GM19452 (cell line): ENCODE data around the gene SS18.
"Not testable (repeated sequence)": the region's sequence is repeated elsewhere in the genome, so short reads cannot be mapped to it uniquely, and the experiment has no call there.

ENCODE experiments used
- ATAC-seq: cut with Tn5 transposase; IDR thresholded peaks from one replicate; pipeline ENCODE4 v1.9.1; 2021; ENCODE audit not compliant: unreplicated experiment

The SS18 gene, protein sequence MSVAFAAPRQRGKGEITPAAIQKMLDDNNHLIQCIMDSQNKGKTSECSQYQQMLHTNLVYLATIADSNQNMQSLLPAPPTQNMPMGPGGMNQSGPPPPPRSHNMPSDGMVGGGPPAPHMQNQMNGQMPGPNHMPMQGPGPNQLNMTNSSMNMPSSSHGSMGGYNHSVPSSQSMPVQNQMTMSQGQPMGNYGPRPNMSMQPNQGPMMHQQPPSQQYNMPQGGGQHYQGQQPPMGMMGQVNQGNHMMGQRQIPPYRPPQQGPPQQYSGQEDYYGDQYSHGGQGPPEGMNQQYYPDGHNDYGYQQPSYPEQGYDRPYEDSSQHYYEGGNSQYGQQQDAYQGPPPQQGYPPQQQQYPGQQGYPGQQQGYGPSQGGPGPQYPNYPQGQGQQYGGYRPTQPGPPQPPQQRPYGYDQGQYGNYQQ

DNA sequence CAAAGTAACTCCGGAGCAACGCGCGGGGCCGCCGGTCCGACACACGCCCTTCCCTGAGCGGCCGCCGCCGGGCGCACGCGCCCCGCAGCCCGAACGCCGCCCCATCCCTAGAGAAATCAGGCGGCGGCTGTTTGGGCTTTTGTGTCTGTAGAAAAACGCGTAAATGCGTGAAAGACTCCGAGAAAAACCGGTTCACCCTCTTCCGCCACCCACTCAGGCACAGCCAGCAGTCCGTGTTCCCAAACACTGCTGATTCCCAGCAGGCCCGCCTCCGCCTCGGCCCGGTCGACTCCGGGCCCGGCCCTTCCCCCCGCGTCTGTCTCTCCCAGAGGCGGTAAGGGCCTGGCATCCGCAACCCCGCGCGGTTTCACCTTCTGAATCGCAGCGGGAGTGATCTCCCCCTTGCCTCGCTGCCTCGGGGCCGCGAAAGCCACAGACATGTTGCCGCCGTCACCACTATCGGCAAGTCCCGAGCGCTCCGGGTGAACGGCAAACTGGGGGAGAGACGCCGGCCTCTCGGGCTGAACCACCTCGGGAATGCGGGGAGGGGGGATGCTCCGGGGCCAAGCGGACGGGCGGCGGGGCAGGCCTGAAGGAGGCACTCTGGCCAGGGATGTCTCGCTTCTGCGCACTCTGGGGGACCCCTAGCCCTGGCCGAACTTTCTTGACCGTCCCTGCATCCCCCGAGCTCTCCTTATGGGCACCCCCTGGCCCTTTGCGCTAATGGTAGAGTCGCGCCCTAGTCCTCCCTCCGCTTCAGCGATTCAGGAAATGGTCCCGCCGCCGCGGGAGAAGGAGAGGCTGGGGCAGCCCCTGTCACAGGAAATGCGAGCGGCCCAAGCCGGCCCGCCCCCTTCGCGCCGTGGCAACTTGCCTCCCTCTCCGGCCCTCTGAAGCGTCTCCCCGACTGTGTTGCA, at the start of gene SS18:
Gene SS18, minus strand, starts transcription at position 484 of the 917 bp plus-strand sequence. Its CDS starts 44 bp downstream, at position 440.
- peak; percentile 76 for ATAC-seq

DNA sequence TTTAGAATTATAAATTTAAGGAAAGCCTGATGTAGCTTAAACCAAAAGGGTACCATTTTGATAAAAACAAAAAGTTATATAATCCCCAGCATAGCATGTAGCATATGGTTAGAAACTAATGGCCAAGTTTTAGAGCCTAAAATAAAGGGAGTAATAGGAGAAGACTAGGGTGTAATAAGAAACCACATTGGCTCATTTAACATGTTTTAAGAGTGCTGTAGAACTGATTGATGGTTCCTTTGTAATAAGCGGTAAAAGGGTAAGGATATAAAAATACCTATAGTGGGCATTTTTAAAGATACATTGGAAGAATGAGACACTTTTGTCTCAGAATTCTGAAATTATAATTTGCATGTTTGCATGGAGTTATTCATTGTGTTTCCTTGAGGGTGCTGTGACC, 45.1 kb upstream of the SS18 start:
- ATAC-seq = no peak

DNA sequence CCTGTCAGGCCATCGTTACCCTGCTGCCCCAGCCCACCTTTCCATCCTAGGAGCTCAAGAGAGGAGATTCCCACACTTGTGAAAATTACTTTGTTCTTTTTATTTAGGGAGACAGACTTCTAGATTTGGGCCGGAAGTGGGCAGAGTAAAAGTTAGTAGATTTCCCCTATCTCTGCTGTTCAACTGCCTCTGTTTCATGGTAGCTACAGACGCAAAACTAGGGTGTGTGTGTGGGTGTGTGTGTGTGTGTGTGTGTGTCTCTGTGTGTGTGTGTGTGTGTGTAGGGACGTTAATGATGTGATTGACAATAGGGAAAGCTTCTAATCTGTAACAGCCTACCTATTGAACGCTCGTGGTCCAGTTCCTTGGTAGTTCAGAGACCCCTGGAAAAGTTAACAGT, 43.7 kb upstream of the SS18 start:
- no peak for ATAC-seq

DNA sequence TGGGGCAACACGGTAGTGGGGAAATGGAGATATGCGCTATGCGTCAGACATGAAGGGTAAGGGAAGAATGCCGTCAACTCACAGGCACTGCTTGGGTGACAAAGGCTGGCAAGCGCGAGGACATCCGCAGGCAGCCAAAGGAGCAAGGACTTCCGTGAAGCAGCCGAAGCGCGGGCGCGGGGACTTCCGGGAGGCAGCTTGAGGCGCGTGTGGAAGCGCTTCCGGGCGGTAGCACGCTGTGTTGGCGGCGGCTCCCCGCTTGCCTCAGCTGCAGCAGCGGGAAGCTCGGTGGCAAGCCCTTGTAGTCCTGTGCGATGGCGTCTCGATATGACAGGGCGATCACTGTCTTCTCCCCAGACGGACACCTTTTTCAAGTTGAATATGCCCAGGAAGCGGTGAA, 43.2 kb upstream of the SS18 start, which contains the start of gene PSMA8:
Gene PSMA8, plus strand, starts transcription at position 218 of the 400 bp plus-strand sequence. Its CDS starts 97 bp downstream, at position 315.
- no peak for ATAC-seq

DNA sequence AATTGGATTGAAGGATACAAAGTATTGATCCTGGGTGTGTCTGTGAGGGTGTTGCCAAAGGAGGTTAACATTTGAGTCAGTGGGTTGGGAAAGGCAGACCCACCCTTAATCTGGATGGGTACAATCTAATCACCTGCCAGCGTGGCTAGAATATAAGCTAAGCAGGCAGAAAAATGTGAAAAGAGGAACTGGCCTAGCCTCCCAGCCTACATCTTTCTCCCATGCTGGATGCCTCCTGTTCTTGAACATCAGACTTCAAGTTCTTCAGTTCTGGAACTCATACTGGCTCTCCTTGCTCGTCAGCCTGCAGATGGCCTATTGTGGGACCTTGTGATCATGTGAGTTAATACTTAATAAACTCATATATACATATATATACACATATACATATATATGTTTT, 37.8 kb upstream of the SS18 start:
- not testable (repeated sequence) for ATAC-seq

DNA sequence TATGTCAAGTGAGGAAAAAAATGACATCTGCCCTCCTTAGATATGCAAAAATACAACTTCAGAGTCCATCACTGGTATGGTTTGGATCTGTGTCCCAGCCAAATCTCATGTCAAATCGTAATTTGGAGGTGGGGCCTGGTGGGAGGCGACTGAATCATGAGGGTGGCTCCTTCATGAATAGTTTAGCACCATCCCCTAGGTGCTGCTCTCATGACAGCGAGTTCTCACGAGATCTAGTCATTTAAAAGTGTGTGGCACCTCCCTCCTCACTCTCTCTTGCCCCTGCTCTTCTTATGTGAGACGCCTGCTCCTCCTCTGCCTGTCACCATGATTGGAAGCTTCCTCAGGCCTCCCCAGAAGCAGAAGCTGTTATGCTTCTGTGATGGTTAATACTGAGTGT, 37.4 kb upstream of the SS18 start:
- no peak for ATAC-seq

DNA sequence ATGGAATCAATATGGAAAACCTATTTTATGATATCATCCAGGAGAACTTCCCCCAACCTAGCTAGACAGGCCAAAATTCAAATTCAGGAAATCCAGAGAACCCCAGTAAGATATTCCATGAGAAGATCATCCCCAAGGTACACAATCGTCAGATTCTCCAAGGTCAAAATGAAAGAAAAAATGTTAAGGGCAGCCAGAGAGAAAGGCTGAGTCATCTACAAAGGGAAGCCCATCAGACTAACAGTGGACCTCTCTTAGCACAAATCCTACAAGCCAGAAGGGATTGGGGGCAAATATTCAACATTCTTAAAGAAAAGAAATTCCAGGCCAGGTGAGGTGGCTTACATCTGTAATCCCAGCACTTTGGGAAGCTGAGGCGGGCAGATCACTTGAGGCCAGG, 31.6 kb upstream of the SS18 start:
- not testable (repeated sequence) for ATAC-seq

DNA sequence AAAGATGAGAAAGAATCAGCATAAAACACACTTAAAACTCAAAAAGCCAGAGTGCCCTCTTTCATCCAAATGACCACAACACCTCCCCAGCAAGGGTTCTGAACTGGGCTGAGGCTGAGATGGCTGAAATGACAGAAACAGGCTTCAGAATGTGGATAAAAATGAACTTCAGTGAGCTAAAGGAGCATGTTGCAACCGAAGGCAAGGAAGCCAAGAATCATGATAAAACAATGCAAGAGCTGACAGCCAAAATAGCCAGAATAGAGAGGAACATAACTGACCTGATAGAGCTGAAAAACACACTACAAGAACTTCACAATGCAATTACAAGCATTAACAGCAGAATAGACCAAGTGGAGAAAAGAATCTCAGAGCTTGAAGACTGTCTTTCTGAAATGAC, 31.1 kb upstream of the SS18 start:
- no peak for ATAC-seq

DNA sequence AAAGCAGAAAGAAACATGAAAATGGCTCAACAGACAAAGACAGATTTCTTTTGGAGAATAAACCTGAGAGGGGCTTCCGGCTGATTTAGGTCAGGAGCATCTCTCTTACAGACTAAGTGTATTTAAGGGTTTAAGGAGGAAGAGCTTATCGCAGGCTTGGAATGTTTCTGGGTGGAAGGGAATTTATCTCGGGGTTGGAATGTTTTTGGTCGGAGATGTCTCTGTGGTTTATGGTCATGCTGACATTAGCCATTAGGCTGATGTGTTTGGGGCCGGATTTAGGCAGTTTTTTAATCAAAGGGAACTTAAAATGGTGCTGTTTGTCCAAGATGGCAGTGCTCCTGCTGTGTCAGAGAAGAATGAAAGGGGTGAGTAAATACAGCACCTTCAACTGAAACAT, 28.8 kb upstream of the SS18 start:
- ATAC-seq = no peak

DNA sequence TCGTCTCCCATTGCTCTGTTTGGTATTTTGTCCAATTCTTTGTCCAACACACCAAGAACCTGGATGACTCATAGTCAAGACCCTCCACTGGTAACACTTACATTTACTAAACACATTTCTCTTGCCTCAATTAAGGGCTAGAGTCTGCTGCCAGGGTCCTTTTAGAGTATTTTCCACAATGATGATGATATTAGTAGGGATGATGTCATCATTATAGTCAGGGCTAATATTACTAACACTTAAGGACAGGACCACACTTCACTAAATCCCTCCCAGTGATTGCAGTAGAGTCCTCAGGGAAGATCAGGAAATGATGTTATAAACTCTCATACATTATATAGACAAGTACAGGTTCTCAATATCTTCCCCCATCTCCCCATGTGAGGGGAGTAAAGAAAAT, 13.6 kb upstream of the SS18 start:
- no peak for ATAC-seq

DNA sequence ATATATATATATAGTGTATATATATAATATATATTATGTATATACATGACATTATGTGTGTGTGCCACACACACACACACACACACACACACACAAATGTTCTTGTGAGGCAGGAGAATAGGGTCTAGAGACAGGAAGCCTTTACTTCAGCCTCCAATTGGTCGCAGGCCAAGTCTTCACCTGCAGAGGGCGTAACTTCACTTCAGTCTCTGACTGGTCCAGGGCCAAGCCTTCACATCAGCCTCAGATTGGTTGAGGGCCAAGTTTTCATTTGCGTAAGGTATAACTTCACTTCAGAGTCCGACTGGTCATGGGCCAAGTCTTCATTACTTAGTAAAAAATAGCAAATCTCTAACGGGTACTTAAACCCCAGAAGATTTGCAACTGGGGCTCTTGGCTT, 13.2 kb upstream of the SS18 start:
- no peak for ATAC-seq

DNA sequence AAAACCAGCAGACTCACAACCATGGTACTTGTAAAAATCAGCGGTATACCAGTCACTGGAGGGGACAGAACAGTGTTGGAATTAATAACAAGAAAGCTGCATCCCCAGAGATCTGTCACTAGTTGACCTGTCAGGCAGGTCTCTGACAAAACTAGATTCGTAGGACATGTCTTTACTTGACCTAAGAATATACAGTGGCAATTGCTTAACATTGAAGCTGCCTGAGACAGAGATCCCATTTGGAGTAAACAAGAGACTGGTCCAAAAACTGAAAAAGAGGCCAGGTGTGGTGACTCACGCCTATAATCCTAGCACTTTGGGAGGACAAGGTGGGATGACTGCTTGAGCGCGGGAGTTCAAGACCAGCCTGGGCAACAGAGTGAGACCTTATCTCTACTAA, 7.2 kb upstream of the SS18 start:
- ATAC-seq = no peak

DNA sequence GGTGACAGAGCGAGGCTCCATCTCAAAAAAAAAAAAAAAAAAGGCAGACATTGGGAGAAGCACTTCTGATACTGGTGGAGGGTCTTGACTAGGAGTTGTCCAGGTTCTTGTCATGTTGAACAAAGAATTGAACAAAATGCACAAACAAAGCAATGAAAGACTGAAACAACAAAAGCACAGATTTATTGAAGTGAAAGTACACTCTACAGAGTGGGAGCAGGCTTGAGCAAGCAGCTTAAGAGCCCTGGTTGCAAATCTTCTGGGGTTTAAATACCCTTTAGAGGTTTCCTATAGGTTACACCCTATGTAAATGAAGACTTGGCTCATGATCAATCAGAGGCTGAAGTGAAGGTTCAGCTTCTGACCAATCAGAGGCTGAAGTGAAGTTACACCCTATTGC, 6.4 kb upstream of the SS18 start:
- ATAC-seq = no peak

DNA sequence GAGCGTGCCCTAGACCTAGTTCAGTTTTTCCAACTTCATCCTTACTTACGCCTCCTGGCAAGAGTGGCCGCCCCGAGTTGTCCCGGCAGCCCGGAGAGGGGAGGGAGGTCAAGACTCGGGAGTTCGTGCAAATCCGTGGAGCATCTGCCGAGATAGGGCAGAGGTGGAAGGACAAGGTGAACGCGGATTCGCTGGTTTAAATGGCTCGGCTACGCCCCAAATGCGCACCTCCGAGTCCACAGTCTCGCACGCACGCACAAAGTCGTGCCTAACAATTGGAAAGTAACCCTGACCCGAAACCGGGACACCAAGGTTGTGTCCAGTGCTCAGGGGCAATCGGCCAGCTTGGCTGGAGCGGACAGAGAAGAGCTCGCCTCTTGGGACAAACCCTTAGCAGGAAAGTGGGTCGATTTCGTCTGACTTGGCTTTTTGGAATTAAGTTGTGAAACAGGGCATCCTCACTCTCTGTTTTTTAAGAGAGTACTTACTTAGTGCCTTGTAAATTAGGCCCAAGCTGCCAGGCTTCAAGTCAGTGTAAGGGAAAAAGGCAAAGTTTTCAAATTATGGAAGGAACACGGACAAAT, 726 bp upstream of the SS18 start:
- peak; percentile 48 for ATAC-seq

DNA sequence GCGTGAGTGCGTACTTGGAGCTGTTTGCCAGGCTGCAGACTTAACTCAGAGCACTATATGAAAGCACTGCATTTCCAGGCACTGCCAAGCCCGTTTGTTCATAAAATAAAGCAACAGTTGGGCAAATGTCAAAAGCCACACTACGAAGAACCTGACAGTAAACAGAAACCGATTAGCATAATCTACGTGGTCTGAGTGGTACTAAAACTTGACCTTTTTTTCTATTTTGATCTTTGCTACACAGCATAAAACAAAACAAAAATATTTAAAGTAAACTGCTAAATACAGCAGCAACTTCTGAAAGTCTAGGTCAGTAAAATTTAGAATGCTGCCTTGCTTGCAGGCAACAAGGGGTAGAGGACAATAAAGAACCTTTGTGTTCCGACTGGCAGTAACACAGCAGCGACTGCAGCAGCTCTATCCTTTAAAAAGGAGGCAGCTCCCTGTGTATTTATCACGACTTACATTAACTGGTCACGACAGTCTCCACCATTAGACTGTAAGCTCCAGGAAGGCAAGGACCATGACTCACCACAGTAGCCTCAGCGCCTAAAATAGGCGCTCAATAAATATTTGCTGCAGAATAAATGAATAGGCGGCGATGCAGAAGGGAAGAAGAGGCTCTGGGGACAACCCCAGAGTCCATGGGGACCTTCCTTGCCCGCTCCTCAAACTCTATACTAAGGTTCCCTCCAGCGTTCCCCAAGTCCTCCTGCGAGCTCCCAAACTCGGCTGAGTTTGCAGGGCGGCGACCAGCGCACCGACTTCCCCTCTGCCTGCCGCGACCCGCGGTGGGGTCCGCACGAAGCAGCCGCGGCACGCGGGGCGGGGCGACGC, 902 bp downstream of the SS18 start:
- peak; percentile 20 for ATAC-seq

DNA sequence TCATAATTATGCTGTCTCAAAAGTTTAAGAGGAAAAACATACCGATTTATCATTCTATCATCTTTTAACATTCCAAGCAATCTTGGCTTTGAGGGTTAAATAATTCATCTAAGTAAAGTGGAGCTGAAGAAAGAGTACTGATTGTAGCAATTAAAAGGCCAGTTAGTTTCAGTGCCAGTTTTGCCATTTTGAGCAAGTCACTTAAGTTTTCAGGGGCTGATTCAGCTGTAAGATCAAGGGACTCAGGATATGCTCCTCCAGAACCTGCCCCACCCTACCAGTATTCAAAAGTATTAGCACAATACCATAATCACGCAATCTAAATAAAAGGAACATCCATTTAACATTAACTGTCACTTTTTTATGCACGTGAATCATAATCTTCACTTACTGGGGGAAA, 1.9 kb downstream of the SS18 start:
- ATAC-seq = no peak

DNA sequence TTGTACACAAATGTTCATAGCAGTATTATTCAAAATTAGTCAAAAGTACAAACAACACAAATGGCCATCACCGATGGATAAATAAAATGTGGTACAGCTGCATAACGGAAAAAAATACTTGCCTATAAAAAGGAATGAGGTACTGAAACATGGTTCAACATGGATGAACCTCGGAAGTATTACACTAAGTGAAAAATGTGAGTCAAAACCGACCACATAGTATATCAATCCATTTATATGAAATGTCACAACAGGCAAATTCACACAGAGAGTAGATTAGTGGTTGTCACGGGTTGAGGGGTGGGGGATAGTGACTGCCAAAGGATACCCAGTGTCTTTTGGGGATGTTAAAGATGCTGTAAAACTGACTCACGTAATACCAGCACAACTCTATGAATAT, 3.5 kb downstream of the SS18 start:
- no peak for ATAC-seq

DNA sequence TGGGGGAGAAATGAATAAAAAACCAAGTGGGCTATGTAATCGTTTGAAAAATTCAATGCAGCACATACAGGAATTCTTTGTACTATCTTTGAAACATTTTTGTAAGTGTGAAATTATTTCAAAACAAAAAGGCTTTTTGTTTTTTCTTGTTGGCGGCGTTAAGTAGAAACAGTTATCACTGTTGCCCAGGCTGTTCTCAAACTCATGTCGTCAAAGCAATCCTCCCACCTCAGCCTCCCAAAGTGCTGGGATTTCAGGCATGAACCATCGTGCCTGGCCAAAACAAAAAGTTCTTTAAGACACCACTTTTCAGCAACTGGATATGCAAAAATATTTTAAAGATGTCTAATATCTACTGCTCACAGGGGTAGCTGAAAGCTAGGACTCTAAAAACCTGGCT, 5.4 kb downstream of the SS18 start:
- ATAC-seq = no peak

DNA sequence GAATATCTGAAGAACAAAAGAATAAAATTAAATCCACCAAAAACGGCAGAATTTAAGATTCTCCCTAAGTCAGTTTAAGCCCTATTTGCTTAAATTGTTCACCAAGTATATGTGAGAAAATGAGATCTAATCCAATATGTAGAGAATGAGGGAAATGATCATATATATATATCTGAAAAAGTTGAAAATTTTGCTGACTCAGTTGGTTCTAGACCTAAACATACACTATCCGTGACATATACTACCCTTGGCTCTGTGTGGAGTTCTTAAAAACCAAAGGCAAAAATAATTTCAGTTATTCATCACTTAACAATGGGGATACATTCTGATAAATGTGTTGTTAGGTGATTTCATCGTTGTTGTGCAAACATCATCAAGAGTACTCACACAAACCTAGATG, 7.3 kb downstream of the SS18 start:
- no peak for ATAC-seq

DNA sequence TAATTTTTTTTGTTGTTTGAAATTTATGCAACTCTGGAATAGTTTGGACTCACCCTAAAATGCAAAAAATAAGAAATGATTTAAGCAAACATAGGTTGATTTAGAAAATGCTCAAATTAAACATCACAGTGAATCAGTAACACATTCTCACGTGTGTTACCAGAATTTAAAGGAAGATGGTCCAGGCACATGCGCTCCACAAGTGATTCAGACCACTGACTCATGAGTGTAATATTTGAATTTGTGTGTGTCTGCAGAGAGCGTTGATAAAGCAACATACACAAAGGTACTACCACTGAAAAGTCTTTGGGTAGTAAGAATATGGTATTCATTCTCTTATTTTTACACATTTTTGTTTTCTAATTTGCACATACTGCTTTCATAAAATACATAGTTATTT, 7.9 kb downstream of the SS18 start:
- ATAC-seq = no peak

DNA sequence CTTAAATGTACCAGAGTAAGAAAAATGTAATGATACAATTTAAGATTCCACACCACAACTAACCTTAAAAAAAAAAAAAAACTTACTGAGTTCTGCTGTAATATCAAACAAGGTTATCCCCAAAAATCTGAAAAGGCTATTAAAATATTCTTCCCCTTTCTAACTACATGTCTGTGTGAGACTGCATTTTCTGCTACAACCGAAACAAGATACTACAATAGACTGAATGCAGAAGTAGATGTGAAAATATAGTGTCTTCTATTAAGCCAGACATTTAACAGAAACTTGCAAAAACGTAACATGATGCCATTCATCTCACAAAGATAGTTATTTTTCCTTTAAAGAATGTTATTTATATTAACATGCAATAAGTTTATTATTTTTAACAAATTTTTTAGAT, 16.2 kb downstream of the SS18 start:
- ATAC-seq = no peak
